Measurements from ENCODE around the gene LANCL3. TPM values are rescaled to one million over a fixed set of nuclear protein-coding genes. Genes with fewer than 3 reads are reported as not detected.
A peak's percentile ranks its signal among the peaks of the same experiment; 100 is the strongest.
"Not testable (repeated sequence)": the region's sequence is repeated elsewhere in the genome, so short reads cannot be mapped to it uniquely, and the experiment has no call there.

LANCL3 gene
- total and polyA plus RNA-seq, 11 donors: 0.08 to 2.2 (median 0.24) TPM

- Histone ChIP-seq H3K9me3 (no peaks in the 10 kb centered on the region), H3K27me3 (no peaks in the 10 kb centered on the region), H3K4me1 (no peaks in the 10 kb centered on the region), H3K36me3 (no peaks in the 10 kb centered on the region), H3K4me3 (no peak overlapping the region), H3K27ac (peak overlapping the region in 1 of 12 donors; percentile 38)
- no peak for DNase-seq
- TF ChIP-seq CTCF (IDR thresholded peaks at IDR 0.05) (no peak), POLR2A (IDR thresholded peaks at IDR 0.05) (no peak)
- 51 to 58% (median 54%) methylated on average over 5 of the region's 5 CpGs for WGBS, 4 donors
- peak in 2 of 4 donors; percentile 45 to 55 for ATAC-seq
- intact Hi-C loops (cut with DNase I): loop anchor here in 1 of 10 donors (10.0 kb wide), 1 partner anchor 107 kb away; the partner anchor contains the start of gene XK
Measured at GRCh38 chrX:37578045-37578444, 6.6 kb downstream of the LANCL3 start.

GRCh38 chrX:37580080-37580479 is 8.6 kb downstream of the LANCL3 start:
- DNase-seq (no peak), ATAC-seq (no peak)
- Histone ChIP-seq H3K9me3 (no peaks in the 10 kb centered on the region), H3K4me1 (no peaks in the 10 kb centered on the region), H3K27ac (no peak overlapping the region), H3K36me3 (no peaks in the 10 kb centered on the region), H3K4me3 (no peak overlapping the region), H3K27me3 (no peaks in the 10 kb centered on the region)
- intact Hi-C loops (cut with DNase I): no loop called here
- 58 to 65% (median 61%) methylated on average over 1 of the region's 1 CpG for WGBS, 4 donors
- no peak for TF ChIP-seq CTCF (IDR thresholded peaks at IDR 0.05)
- TF ChIP-seq POLR2A (IDR thresholded peaks at IDR 0.05): no peak

DNA sequence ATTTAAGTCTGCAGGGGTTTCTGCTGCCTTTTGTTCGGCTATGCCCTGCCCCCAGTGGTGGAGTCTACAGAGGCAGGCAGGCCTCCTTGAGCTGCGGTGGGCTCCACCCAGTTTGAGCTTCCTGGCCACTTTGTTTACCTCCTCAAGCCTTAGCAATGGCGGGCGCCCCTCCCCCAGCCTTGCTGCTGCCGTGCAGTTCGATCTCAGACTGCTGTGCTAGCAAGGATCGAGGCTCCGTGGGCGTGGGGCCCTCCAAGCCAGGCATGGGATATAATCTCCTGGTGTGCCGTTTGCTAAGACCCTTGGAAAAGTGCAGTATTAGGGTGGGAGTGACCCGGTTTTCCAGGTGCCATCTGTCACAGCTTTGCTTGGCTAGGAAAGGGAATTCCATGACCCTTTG is 15.9 kb downstream of the LANCL3 start:
- DNase-seq; H3K4me3 ChIP-seq; H3K27me3 ChIP-seq; H3K27ac ChIP-seq; intact Hi-C loops (cut with DNase I); H3K9me3 ChIP-seq; H3K36me3 ChIP-seq; ATAC-seq; H3K4me1 ChIP-seq: not testable (repeated sequence)
- WGBS, 4 donors: 80 to 94% (median 88%) methylated on average over 6 to 11 of the region's 11 CpGs

GRCh38 chrX:37590047-37590446 is 18.6 kb downstream of the LANCL3 start:
- DNase-seq (no peak), ATAC-seq (no peak)
- 55 to 77% (median 66%) methylated on average over 2 of the region's 2 CpGs for WGBS, 4 donors
- H3K4me1 ChIP-seq: no peaks in the 10 kb centered on the region
- H3K27me3 ChIP-seq: peaks cover 0 to 14% (median 0%) of the 10 kb centered on the region in 9 donors
- H3K36me3 ChIP-seq: no peaks in the 10 kb centered on the region
- H3K9me3 ChIP-seq: no peaks in the 10 kb centered on the region
- H3K27ac ChIP-seq: no peak overlapping the region
- no peak overlapping the region for H3K4me3 ChIP-seq
- TF ChIP-seq POLR2A (IDR thresholded peaks at IDR 0.05): no peak
- TF ChIP-seq CTCF (IDR thresholded peaks at IDR 0.05): no peak
- intact Hi-C loops (cut with DNase I): no loop called here

DNA sequence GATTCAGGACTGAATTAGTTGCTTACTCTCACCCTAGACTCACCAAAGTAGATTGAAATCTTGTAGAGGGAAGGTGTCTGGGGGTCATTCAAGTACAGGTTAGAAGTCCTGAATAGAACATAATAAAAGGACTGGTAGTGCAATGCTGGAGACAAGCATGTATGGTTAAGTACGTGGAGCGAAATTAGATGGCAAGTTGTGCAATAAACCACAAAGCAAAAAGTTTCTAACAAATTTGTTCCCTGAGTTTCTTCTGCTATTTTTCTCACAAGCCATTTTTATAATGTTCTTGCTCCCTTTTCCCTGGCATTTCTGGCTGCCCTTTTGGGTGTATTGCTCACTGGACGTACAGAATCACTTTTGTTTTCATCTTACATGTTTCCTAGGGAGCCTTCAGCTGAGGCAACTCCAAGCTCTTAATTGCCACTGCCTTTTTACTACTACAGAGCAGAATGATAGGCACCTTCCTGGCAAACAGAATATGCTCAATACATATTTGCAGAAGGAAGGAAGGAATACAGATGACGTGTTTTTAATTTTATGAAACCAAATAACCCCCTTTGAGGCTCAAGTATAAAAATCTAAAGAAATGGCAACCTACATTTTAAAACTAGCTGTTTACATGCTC is 23.4 kb downstream of the LANCL3 start:
- Histone ChIP-seq H3K9me3 (no peaks in the 10 kb centered on the region), H3K4me1 (no peaks in the 10 kb centered on the region), H3K36me3 (no peaks in the 10 kb centered on the region), H3K4me3 (no peak overlapping the region), H3K27ac (no peak overlapping the region), H3K27me3 (peaks cover 0 to 14% (median 0%) of the 10 kb centered on the region in 9 donors)
- ATAC-seq (no peak), DNase-seq (no peak)
- 56 to 74% (median 67%) methylated on average over 4 of the region's 4 CpGs for WGBS, 4 donors
- intact Hi-C loops (cut with DNase I): no loop called here
- TF ChIP-seq CTCF (IDR thresholded peaks at IDR 0.05) (no peak), POLR2A (IDR thresholded peaks at IDR 0.05) (no peak)

Data from heart left ventricle (tissue), 16 donors.